ENCODE results near the gene PLCB1. TPM values are rescaled to one million over a fixed set of nuclear protein-coding genes. Genes with fewer than 3 reads are reported as not detected.

Gene PLCB1
- total RNA-seq, 1 donor, result 46.5 TPM

- no peak for TF ChIP-seq CTCF (IDR thresholded peaks at IDR 0.05; ENCODE audit: insufficient read depth, low read length)
- peak; percentile 13 for DNase-seq (ENCODE audit: low read depth)
- no peak overlapping the region for H3K4me3 ChIP-seq (ENCODE audit: low read depth, low read length)
Observed at GRCh38 chr20:8909596-8909995, 777.5 kb downstream of the PLCB1 start.

GRCh38 chr20:8912096-8912495 is 780.0 kb downstream of the PLCB1 start:
- H3K4me3 ChIP-seq (ENCODE audit: low read depth, low read length), result no peak overlapping the region
- no peak for TF ChIP-seq CTCF (IDR thresholded peaks at IDR 0.05; ENCODE audit: insufficient read depth, low read length)
- DNase-seq (ENCODE audit: low read depth), result no peak

GRCh38 chr20:8912731-8913130 is 780.7 kb downstream of the PLCB1 start:
- DNase-seq (ENCODE audit: low read depth), result no peak

GRCh38 chr20:8913456-8913855 is 781.4 kb downstream of the PLCB1 start:
- H3K4me3 ChIP-seq (ENCODE audit: low read depth, low read length), result no peak overlapping the region
- TF ChIP-seq CTCF (IDR thresholded peaks at IDR 0.05; ENCODE audit: insufficient read depth, low read length), result no peak
- DNase-seq (ENCODE audit: low read depth), result no peak

More at GRCh38 chr20:8912731-8913130, 780.7 kb downstream of the PLCB1 start:
- no peak overlapping the region for H3K4me3 ChIP-seq (ENCODE audit: low read depth, low read length)
- TF ChIP-seq CTCF (IDR thresholded peaks at IDR 0.05; ENCODE audit: insufficient read depth, low read length), result no peak

- DNase-seq (ENCODE audit: low read depth), result no peak
- TF ChIP-seq CTCF (IDR thresholded peaks at IDR 0.05; ENCODE audit: insufficient read depth, low read length), result no peak
- no peak overlapping the region for H3K4me3 ChIP-seq (ENCODE audit: low read depth, low read length)
Observed at GRCh38 chr20:8914421-8914820, 782.4 kb downstream of the PLCB1 start.

GRCh38 chr20:8917084-8917483 is 785.0 kb downstream of the PLCB1 start:
- H3K4me3 ChIP-seq (ENCODE audit: low read depth, low read length), result no peak overlapping the region
- DNase-seq (ENCODE audit: low read depth), result no peak
- TF ChIP-seq CTCF (IDR thresholded peaks at IDR 0.05; ENCODE audit: insufficient read depth, low read length), result no peak

- TF ChIP-seq CTCF (IDR thresholded peaks at IDR 0.05; ENCODE audit: insufficient read depth, low read length), result no peak
- DNase-seq (ENCODE audit: low read depth), result no peak
Observed at GRCh38 chr20:8918145-8918544, 786.1 kb downstream of the PLCB1 start.

More at GRCh38 chr20:8918145-8918544, 786.1 kb downstream of the PLCB1 start:
- H3K4me3 ChIP-seq (ENCODE audit: low read depth, low read length), result no peak overlapping the region
